Measurements from ENCODE around the gene HDAC4.

The HDAC4 gene

DNA sequence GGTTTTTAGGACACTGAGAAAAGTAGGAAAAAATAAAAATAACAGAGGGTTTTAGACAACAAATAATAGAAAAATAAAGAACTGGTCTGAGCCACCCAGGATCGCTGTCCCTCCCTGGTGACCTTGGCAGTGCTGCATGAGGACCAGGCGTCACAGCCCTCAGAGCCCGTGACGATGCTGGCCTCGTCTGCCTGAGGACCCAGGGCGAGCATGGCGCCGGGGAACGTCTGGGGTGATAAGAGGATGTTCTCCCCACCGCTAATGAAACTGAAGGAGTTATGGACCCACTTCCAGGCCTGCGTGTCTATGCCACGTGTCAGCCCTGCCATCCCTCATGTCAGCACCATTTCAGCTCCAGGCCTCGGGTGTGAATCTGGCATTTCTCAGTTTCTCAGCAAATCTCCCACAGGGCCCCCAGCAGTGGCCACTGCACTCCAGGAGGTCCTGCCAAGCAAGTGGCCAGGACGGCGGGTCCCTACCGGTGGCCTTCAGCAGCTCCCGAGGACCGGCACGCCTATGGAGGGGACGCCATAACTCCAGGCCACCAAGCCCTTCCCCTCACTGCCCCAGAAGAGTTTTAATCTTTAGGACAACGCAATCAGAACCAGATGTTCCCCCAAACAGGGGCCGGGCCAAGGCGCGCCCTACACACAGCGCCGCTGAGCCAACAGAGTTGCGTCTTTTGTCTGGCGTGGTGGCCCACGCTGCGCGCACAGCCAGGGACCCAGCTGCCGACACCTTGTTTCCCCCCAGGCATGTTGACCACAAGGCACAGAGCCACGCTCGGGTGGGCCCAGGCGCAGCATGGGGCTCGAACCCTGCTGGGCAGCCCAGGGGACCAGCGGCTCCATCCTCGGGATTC is 373.2 kb downstream of the HDAC4 start:
- no peaks in the 10 kb centered on the region for H3K4me1 ChIP-seq (ENCODE audit: insufficient read depth, low read length)
- H3K9ac ChIP-seq (ENCODE audit: low read depth, low read length): no peak overlapping the region
- H3K9me3 ChIP-seq (ENCODE audit: control insufficient read depth, insufficient read depth, low read length): no peaks in the 10 kb centered on the region
- H3K36me3 ChIP-seq (ENCODE audit: insufficient read depth, low read length): no peaks in the 10 kb centered on the region

DNA sequence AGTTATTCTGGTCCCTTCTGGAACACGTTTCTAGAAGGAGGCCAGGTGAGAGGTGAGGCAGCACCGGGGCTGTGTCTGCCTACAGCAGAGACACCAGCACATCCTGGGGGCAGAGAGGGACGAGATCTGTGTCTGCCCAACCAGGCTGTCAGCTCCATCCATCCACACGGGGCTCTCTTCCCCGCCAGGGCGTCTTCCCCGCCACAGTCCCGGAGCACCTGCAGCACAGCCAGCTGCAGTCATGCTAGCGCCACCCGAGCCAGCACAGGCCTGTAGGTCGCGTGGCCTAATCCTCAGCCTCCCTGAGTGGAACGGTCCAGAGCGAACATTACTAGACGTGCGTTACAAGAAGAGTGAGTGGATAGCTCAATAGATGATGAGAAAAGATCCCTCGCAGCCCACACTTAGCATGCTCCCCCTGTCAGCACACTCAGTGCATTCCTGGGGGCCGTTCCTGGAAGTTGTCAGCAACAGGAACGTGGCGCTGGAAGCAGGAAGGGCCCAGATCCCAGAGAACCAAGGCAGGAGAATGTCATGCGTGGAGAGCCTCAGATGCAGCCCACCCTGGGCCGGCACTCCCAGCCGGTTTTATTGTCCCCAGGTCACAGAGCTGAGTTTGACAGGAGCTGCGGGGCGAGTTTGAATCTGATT is 374.0 kb downstream of the HDAC4 start:
- Histone ChIP-seq H3K9ac (ENCODE audit: low read depth, low read length) (no peak overlapping the region), H3K36me3 (ENCODE audit: insufficient read depth, low read length) (no peaks in the 10 kb centered on the region), H3K9me3 (ENCODE audit: control insufficient read depth, insufficient read depth, low read length) (no peaks in the 10 kb centered on the region), H3K4me1 (ENCODE audit: insufficient read depth, low read length) (no peaks in the 10 kb centered on the region)

DNA sequence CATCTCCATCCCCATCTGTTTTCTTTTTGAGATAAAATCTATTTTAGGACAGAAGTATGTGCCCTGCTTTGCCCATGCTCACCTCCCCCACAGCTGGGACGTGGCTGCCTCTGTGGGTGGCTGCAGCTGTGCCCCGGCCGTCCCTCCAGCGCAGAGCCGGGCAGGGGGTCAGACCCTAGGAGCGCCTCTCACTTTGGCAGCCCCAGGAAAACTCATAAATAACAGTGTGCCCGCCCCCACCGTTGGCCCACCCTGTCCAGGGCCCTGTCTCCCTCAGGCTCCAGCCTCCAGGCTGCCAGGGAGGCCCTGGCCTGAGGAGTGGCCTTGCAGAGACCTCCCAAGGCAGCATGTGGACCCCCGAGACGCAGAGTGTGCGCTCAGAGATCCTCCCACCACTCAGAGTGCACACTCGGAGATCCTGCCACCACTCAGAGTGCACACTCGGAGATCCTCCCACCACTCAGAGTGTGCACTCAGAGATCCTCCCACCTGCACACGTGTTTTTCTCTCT is 374.8 kb downstream of the HDAC4 start:
- Histone ChIP-seq H3K36me3 (ENCODE audit: insufficient read depth, low read length) (no peaks in the 10 kb centered on the region), H3K4me1 (ENCODE audit: insufficient read depth, low read length) (no peaks in the 10 kb centered on the region), H3K9me3 (ENCODE audit: control insufficient read depth, insufficient read depth, low read length) (no peaks in the 10 kb centered on the region), H3K9ac (ENCODE audit: low read depth, low read length) (no peak overlapping the region)

DNA sequence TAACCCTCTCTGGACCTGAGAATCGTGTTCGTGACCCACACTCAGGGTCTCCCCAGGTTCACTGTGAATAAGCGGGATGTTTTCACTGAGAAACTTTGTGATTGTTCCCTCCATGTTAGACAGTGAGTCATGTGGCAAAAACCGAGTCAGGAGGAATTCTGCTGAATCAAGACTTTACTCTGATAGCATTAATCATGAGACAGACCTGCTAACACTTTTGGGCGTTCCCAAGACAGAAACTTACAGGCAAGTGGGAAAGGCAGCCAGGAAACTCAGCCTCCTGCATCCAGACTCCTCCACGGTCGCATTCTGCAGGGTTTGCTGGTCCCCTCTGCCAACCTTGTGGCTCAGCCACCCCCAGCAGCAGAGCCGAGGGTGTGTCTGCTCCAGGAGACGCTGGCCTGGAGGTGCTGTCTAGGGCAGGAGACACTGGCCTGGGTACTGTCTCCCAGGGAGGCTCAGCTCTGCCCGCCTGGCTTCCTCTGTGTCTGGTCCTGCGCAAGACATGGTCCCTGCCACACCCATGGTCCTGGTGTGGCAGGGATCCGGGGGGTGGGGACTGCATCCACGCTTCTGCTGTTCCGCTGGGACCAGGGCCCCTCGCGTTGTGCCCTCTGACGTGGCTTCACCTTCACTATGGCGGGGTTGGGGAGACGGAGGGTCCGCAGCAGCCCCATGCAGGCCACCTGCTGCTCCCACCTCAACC is 375.6 kb downstream of the HDAC4 start:
- Histone ChIP-seq H3K9ac (ENCODE audit: low read depth, low read length) (no peak overlapping the region), H3K9me3 (ENCODE audit: control insufficient read depth, insufficient read depth, low read length) (no peaks in the 10 kb centered on the region), H3K4me1 (ENCODE audit: insufficient read depth, low read length) (no peaks in the 10 kb centered on the region), H3K36me3 (ENCODE audit: insufficient read depth, low read length) (no peaks in the 10 kb centered on the region)

DNA sequence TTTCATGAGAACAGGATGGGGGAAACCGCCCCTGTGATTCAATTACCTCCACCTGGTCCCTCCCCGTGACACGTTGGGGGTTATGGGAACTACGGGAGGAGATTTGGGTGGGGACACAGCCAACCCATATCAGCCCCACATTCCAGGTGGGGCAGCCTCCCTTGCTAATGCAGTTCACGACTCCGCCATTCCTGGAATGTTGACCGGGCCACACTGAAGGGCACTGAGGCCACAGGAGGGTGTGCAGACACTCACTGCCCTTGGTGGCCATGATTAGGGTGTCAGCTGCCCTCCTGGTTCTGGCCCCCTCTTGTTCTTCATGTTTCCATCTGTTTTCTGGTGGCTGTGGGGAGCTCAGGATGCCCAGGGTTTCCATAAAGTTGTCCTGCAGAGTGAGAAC is 376.6 kb downstream of the HDAC4 start:
- no peaks in the 10 kb centered on the region for H3K4me1 ChIP-seq (ENCODE audit: insufficient read depth, low read length)
- H3K9ac ChIP-seq (ENCODE audit: low read depth, low read length): no peak overlapping the region
- no peaks in the 10 kb centered on the region for H3K9me3 ChIP-seq (ENCODE audit: control insufficient read depth, insufficient read depth, low read length)
- no peaks in the 10 kb centered on the region for H3K36me3 ChIP-seq (ENCODE audit: insufficient read depth, low read length)

DNA sequence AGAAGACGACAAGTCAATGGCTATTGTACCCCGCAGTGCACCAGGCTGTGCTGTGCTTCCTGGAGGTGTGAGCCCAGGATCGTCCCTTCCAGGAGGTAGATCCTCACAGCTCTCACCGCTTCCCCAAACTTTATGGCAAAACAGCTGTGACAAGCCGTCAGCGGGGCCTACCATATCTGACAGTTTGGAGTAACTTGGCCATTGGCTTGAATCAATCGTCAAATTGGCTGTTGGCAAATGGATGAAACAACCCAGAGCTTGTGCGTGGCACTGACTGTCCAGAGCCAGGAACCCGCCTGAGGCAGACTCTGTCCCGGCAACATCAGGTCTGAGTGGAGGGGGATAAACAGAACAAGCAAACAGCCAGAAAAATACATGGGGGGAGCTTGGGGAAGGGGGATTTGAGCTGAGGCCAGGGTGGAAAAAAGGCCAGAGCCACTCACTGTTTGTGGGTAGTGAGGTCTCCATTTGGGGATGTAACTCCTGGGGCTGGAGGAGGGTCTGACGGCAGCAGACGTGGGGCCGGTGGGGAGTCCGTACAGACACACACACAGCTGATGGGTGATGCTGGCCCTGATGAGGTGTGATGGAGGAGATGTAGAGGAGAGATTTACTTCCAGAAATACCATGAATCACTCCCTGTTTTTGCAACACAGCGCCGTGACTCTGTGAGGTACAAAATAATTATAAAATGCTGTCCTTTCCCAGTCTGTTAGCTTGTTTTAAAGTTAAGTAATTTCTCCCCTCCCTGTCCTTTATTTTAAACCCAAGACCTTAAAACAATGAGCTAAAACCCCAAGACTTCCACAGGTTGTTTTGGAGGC is 378.2 kb downstream of the HDAC4 start:
- no peaks in the 10 kb centered on the region for H3K36me3 ChIP-seq (ENCODE audit: insufficient read depth, low read length)
- no peak overlapping the region for H3K9ac ChIP-seq (ENCODE audit: low read depth, low read length)
- no peaks in the 10 kb centered on the region for H3K9me3 ChIP-seq (ENCODE audit: control insufficient read depth, insufficient read depth, low read length)

DNA sequence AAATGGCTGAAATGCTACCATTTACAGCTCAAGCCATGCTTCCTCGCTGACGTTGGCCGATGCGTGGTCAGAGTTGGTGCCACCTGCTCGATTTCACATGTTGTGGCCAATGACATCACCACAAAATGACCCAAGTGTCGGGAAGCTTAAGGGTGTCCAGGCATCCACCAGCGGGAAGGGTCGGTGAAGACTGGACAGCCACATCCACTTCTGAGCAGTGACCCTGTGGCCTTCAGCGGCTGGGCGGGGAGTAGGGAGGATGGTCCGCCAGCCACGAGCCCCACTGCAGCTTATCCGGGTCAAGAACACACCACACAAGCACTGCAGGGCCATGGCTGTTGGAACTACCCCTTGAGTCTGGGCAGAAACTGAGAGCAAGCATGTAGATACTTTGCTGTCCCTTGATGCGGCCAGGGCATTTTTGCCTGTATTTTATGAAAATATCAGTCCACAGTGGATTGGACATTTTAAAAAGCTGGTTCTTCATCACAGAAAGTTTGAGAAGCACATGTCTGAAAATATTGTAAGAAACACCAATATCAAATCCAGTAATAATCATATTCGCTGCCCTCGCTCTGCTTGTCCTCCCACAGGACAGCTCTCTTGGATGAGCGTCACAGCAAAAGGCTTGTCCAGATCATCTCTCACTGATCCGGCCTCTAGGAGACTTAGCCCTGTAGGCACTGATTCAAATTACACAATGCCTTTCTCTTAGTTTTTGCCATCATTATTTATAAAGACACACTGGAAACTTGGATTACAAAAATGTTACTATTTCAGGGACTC is 379.0 kb downstream of the HDAC4 start:
- no peak overlapping the region for H3K9ac ChIP-seq (ENCODE audit: low read depth, low read length)
- no peaks in the 10 kb centered on the region for H3K9me3 ChIP-seq (ENCODE audit: control insufficient read depth, insufficient read depth, low read length)
- no peaks in the 10 kb centered on the region for H3K36me3 ChIP-seq (ENCODE audit: insufficient read depth, low read length)
- H3K4me1 ChIP-seq (ENCODE audit: insufficient read depth, low read length): no peaks in the 10 kb centered on the region

More for the DNA sequence above, 378.2 kb downstream of the HDAC4 start:
- no peaks in the 10 kb centered on the region for H3K4me1 ChIP-seq (ENCODE audit: insufficient read depth, low read length)

DNA sequence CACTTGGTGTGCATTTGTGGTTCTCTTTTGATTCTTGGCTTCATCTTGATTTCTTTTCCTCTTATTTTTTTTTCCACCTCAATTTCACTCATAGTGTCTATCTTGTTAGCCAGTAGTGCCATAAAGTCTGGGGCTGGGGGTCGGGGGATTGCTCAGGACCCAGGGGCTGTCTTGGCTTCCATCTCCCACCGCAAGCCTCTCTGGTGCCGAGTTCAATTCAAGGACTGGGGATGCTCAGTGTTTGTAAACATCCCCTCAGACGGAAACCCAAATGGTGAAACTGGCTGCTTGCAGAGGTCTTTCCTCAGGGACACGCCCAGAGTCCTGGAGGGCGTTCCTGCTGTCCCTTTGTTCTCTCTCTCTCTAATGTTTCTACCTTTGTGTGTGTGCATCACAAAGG is 379.6 kb downstream of the HDAC4 start:
- no peaks in the 10 kb centered on the region for H3K9me3 ChIP-seq (ENCODE audit: control insufficient read depth, insufficient read depth, low read length)
- H3K9ac ChIP-seq (ENCODE audit: low read depth, low read length): no peak overlapping the region
- H3K4me1 ChIP-seq (ENCODE audit: insufficient read depth, low read length): no peaks in the 10 kb centered on the region
- H3K36me3 ChIP-seq (ENCODE audit: insufficient read depth, low read length): no peaks in the 10 kb centered on the region

DNA sequence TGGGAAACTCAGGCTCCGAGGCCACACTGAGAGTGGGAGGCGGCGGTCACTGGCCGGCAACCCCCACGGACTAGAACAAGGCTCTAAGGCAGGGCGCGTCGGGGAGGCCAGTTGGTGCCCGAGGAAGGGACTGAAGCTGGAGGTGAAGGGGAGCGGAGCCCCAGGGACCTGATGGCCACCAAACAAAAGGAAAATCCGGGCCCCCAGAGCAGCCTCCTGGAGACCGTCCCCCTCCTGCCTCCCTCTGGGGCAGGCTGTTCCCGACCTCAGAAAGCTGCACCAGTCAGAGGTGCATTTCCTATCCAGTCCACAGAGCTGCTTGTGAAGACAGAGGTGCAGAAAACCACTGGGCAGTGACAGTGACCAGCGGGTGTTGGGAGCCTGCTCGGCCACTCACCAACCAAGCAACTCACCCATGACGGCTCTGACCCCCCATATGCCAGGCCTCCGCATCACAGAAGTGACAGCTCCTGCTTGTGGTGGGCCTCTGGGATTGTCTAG is 380.2 kb downstream of the HDAC4 start:
- Histone ChIP-seq H3K9me3 (ENCODE audit: control insufficient read depth, insufficient read depth, low read length) (no peaks in the 10 kb centered on the region), H3K36me3 (ENCODE audit: insufficient read depth, low read length) (no peaks in the 10 kb centered on the region), H3K4me1 (ENCODE audit: insufficient read depth, low read length) (no peaks in the 10 kb centered on the region), H3K9ac (ENCODE audit: low read depth, low read length) (no peak overlapping the region)

DNA sequence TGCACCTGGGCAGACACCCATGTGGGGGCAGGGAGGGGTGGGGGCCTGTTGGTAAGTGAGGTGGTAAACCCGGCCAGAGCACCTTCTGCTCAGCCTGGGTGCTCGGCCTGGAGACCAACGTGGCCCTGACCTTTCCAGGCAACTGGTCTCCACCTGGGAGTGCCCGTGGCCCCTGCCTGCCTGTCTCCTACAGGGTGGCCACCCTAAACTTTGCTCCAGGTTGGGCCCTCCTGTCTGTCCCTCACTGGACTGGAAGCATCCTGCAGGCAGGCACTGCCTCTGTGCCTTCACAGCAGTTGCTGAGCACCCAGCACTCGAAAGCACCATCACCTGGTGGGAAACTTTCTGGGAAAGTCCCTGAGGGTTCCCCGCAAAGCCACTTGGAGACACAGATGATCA is 381.6 kb downstream of the HDAC4 start:
- H3K4me1 ChIP-seq (ENCODE audit: insufficient read depth, low read length): no peaks in the 10 kb centered on the region
- H3K9me3 ChIP-seq (ENCODE audit: control insufficient read depth, insufficient read depth, low read length): no peaks in the 10 kb centered on the region
- no peak overlapping the region for H3K9ac ChIP-seq (ENCODE audit: low read depth, low read length)
- no peaks in the 10 kb centered on the region for H3K36me3 ChIP-seq (ENCODE audit: insufficient read depth, low read length)

DNA sequence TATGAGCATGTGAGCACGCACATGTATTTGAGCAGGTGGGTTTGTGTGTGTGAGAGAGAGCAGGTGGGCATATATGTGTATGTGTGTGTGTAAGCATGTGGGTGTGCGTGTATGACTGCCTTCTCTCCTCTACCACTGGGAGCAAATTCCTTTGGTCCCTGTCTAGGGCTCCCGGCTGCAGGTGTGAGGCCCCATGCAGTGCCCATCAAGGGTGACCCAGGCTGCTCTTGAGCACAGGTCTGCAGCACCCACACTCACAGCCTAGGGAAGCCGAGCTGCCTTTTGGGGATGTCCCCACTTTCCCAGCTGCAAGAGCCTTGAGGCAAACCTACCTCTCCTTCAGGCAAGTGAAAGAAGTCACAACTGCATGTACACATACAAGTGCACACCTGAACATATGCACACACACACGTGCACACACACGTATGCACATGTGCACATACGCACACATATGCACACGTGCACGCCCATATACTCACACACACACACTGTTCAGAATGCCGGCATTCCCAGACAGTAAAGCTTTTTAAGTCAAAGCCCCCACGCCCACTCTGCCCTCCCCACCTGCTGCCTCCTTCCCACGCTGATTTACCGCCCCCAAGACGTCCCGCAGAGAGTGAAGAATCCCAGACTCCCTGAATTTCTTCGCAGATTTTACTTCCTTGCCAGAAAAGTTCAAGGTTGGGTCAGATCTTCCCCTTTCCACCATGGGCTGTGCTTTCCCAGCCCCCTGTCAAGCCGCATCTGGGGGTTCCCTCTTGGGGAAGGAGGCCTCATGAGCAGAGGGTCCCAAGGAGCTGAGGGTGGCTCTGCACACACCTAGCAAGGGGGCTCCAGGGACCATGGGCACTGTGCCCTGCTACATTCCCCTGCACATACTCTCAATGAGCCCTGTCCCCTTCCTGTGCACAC is 382.3 kb downstream of the HDAC4 start:
- no peaks in the 10 kb centered on the region for H3K4me1 ChIP-seq (ENCODE audit: insufficient read depth, low read length)
- no peak overlapping the region for H3K9ac ChIP-seq (ENCODE audit: low read depth, low read length)
- H3K9me3 ChIP-seq (ENCODE audit: control insufficient read depth, insufficient read depth, low read length): no peaks in the 10 kb centered on the region
- H3K36me3 ChIP-seq (ENCODE audit: insufficient read depth, low read length): no peaks in the 10 kb centered on the region

DNA sequence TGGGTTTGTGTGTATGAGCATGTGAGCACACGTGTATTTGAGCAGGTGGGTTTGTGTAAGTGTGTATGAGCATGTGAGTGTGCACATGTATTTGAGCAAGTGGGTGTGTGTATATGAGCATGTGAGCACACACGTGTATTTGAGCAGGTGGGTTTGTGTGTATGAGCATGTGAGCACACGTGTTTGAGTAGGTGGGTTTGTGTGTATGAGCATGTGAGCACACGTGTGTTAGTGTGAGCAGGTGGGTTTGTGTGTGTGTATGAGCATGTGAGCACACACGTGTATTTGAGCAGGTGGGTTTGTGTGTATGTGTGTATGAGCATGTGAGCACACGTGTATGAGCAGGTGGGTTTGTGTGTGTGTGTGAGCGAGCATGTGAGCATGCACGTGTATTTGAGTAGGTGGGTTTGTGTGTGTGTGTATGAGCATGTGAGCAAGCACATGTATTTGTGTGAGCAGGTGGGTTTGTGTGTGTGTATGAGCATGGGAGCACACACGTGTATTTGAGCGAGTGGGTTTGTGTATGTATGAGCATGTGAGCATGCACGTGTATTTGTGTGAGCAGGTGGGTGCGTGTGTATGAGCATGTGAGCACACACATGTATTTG is 383.2 kb downstream of the HDAC4 start:
- Histone ChIP-seq H3K9ac (ENCODE audit: low read depth, low read length) (no peak overlapping the region), H3K4me1 (ENCODE audit: insufficient read depth, low read length) (no peaks in the 10 kb centered on the region), H3K36me3 (ENCODE audit: insufficient read depth, low read length) (no peaks in the 10 kb centered on the region), H3K9me3 (ENCODE audit: control insufficient read depth, insufficient read depth, low read length) (no peaks in the 10 kb centered on the region)
